Activated T-helper 2 cell treated with anti-CD3 and anti-CD28 coated beads, Interferon-gamma antibody, Interleukin-2, Interleukin-4, amounts not matched to agents 10 μg/mL and 5 μg/mL and 100 μg/mL, durations not matched to agents 14 hours and 24 hours and 36 hours (primary cell): ENCODE data around the gene B3GNT3. TPM values are rescaled to one million over a fixed set of nuclear protein-coding genes. Genes with fewer than 3 reads are reported as not detected.

Experiments
- DNase-seq: peaks from one replicate; pipeline ENCODE4 v3.0.0; 2021; ENCODE audit warnings: low spot score
- H3K27ac Mint-ChIP-seq: one replicate; pipeline ENCODE4 v1.8.0; 2021; ENCODE audit warnings: mixed read lengths
- H3K27me3 Mint-ChIP-seq: one replicate; pipeline ENCODE4 v1.8.0; 2021; ENCODE audit warnings: low read depth, mixed read lengths
- H3K36me3 Mint-ChIP-seq: one replicate; pipeline ENCODE4 v1.8.0; 2021; ENCODE audit warnings: low read depth, mixed read lengths
- H3K4me1 Mint-ChIP-seq: one replicate; pipeline ENCODE4 v1.8.0; 2021; ENCODE audit warnings: low read depth, mixed read lengths
- H3K4me3 Mint-ChIP-seq: one replicate; pipeline ENCODE4 v1.8.0; 2021; ENCODE audit warnings: low read depth, mild to moderate bottlenecking, moderate library complexity, mixed read lengths
- H3K9me3 Mint-ChIP-seq: one replicate; pipeline ENCODE4 v1.8.0; 2021; ENCODE audit warnings: mixed read lengths
- intact Hi-C: fragments of 100-400 bp; cut with micrococcal nuclease; formaldehyde crosslinking; loops from one replicate; pipeline ENCODE4 v1.15.1; 2023
- total RNA-seq: library from RNA; stranded (reverse); gene quantifications from 2 replicates; pipeline ENCODE4 v1.2.3, GENCODE V29; 2022

Gene B3GNT3
- total RNA-seq, 1 donor from 2014 or later = not detected

- Mint-ChIP-seq H3K4me3 (no peak overlapping the region), H3K27me3 (no peaks in the 10 kb centered on the region), H3K36me3 (peaks cover 88% of the 10 kb centered on the region), H3K27ac (no peak overlapping the region), H3K9me3 (no peaks in the 10 kb centered on the region), H3K4me1 (peaks cover 9% of the 10 kb centered on the region)
- DNase-seq = no peak
- intact Hi-C loops = no loop called here
Observed at GRCh38 chr19:17836530-17836929, 41.6 kb downstream of the B3GNT3 start.

- Mint-ChIP-seq H3K27me3 (no peaks in the 10 kb centered on the region), H3K27ac (peak overlapping the region; percentile 60), H3K9me3 (no peaks in the 10 kb centered on the region), H3K36me3 (peaks cover 84% of the 10 kb centered on the region), H3K4me1 (peaks cover 9% of the 10 kb centered on the region), H3K4me3 (no peak overlapping the region)
- no peak for DNase-seq
- intact Hi-C loops = no loop called here
Observed at GRCh38 chr19:17837972-17838371, 43.0 kb downstream of the B3GNT3 start.

DNA sequence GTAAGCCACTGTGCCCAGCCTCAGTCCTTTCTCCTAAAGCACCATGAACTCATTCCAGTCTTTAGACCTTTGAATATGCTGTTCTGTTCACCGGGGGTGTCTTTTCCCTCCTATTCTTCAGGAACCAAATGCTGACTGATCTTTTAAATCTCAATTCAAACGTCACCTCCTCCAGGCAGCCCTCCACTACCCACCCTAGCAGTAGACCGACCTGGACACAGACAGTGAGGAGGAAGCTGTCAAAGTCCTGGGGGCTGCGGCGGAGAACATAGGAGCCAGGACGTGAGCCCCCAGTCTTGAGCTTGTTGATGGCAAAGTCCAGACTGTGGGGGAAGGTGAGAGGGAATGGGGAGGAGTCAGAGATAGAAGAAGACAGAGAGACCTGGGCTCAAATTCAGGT lies 45.1 kb downstream of the B3GNT3 start:
- H3K36me3 Mint-ChIP-seq = peaks cover 87% of the 10 kb centered on the region
- H3K27me3 Mint-ChIP-seq = no peaks in the 10 kb centered on the region
- no peak overlapping the region for H3K4me3 Mint-ChIP-seq
- intact Hi-C loops = no loop called here
- H3K9me3 Mint-ChIP-seq = no peaks in the 10 kb centered on the region
- no peak for DNase-seq
- H3K4me1 Mint-ChIP-seq = peaks cover 17% of the 10 kb centered on the region
- H3K27ac Mint-ChIP-seq = no peak overlapping the region

GRCh38 chr19:17841371-17841809 lies 46.5 kb downstream of the B3GNT3 start:
- no peak overlapping the region for H3K4me3 Mint-ChIP-seq
- H3K27me3 Mint-ChIP-seq = no peaks in the 10 kb centered on the region
- peaks cover 16% of the 10 kb centered on the region for H3K4me1 Mint-ChIP-seq
- no peak for DNase-seq
- H3K9me3 Mint-ChIP-seq = no peaks in the 10 kb centered on the region
- H3K27ac Mint-ChIP-seq = no peak overlapping the region
- intact Hi-C loops = no loop called here
- H3K36me3 Mint-ChIP-seq = peaks cover 86% of the 10 kb centered on the region

DNA sequence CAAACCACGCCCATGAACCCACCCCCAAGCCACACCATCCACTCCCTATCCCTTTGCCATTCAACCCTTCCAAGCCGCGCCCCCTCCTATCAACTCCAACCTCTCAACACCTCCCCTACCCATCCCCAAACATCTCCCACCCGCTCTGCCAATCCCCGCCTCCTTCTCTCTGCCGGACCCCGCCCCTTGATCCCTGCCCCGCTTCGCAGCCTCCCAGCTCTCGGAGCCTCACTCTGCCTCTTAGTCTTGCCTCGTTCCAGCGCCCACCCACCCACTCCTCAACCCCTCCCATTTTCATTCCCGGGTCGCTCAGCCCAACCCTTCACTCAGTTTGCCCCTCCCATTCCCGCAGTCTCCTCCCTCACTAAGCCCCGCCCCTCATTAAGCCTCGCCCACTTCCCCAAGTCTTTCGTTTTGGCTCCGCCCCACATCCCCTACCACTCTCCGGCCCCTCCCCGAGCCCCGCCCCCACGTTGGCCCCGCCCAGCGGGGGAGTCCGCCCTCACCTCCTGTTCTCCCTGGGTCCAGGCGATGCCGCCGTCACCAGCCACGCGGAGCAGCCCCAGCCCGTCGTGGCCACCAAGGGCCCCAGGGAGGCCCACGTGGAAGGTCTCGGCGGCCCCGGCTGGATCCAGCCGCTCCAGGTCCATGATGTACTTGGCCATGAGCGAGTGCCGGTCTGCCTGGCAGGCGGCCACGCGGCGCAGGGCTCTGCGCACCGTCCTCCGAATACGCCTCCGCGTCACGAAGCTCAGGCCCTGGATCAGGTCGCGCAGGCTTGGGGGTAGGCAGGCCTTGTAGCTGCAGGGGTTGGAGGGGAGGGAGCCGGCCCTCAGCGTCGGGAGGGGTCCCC lies 47.1 kb downstream of the B3GNT3 start:
- Mint-ChIP-seq H3K36me3 (peaks cover 81% of the 10 kb centered on the region), H3K27me3 (no peaks in the 10 kb centered on the region), H3K4me3 (no peak overlapping the region), H3K27ac (no peak overlapping the region), H3K4me1 (peaks cover 17% of the 10 kb centered on the region), H3K9me3 (no peaks in the 10 kb centered on the region)
- intact Hi-C loops = no loop called here
- DNase-seq = peak; percentile 34

GRCh38 chr19:17842663-17843291 lies 47.8 kb downstream of the B3GNT3 start:
- intact Hi-C loops = no loop called here

DNA sequence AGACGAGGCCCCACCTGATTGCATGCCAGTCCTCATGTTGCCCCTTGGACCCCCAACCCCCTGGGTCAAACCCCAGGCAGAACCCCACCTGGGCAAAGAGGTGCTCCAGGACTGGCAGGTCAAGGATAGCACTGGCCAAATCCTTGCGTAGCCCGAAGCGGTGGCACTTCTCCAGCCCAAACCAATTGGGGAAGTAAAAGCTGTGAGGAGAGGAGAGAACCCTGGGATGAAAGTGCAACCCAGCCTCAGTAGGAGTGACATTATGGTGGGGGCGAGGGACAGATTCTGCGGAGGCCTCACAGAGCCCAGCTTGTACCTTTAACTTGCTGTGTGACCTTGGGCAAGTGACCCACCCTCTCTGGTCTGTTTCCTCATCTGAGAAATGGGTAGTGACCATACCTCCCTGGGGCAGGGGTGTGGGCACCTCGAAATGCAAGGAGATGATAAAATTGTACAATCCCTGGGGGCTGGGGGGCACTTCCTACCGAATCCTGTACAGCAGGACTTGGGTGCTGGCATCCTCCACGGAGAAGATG lies 48.4 kb downstream of the B3GNT3 start:
- Mint-ChIP-seq H3K27ac (no peak overlapping the region), H3K27me3 (no peaks in the 10 kb centered on the region), H3K36me3 (peaks cover 76% of the 10 kb centered on the region), H3K9me3 (no peaks in the 10 kb centered on the region), H3K4me1 (peaks cover 19% of the 10 kb centered on the region), H3K4me3 (peak overlapping the region; percentile 5)
- no peak for DNase-seq
- intact Hi-C loops = no loop called here

More at GRCh38 chr19:17842663-17843291, 47.8 kb downstream of the B3GNT3 start:
- Mint-ChIP-seq H3K36me3 (peaks cover 80% of the 10 kb centered on the region), H3K27ac (no peak overlapping the region), H3K9me3 (no peaks in the 10 kb centered on the region), H3K27me3 (no peaks in the 10 kb centered on the region), H3K4me1 (peaks cover 17% of the 10 kb centered on the region), H3K4me3 (no peak overlapping the region)
- DNase-seq = no peak

DNA sequence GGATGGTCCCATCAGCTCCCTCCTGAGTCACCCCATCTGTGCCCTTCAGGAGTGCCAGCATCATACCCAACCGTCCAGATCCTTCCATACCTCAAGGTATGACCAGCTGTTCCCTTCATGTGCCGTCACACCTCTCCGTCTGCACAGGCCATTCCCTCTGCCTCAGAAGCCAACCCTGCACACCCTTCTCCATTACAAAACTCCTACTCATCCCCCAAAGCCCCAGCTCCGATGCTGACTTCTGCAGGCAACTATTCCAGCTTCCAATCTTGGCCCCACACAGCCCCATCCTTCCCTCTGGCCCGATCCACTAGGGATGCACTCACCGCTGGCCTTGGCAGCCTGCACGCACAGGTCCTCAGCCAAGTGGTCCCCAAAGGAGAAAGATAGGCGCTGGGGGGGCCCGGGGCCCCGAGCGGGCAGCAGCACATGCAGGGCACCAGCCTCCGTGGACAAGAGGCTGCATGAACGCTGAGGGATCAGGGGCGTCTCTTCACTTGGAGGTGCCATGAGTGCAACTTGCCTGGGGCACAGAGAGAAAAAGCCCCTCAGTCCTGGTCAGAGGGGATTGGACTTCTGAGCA lies 49.1 kb downstream of the B3GNT3 start:
- H3K27me3 Mint-ChIP-seq = no peaks in the 10 kb centered on the region
- H3K4me1 Mint-ChIP-seq = peaks cover 25% of the 10 kb centered on the region
- intact Hi-C loops = no loop called here
- peak overlapping the region; percentile 52 for H3K4me3 Mint-ChIP-seq
- no peaks in the 10 kb centered on the region for H3K9me3 Mint-ChIP-seq
- DNase-seq = no peak
- H3K36me3 Mint-ChIP-seq = peaks cover 71% of the 10 kb centered on the region
- H3K27ac Mint-ChIP-seq = no peak overlapping the region

DNA sequence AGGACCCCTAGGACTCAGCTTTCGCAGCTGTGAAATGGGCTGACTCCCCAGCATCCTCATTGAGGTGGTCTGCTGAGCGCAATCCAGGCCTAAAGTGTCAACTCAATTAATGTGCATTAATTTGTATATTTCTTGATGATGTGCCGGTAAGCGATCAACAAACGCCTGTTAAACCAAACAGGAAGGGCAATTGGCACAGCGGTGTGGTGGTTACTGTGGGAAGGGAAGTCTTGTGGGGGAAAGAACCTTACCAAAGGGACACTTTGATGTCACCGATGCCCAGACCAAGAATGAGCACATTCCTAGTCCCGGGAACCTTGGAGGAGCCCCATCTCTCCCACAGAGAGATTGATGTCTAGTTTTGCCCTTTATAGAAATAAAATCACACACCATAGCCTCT lies 51.2 kb downstream of the B3GNT3 start:
- peaks cover 40% of the 10 kb centered on the region for H3K4me1 Mint-ChIP-seq
- H3K4me3 Mint-ChIP-seq = peak overlapping the region; percentile 90
- DNase-seq = peak; percentile 29
- peaks cover 54% of the 10 kb centered on the region for H3K36me3 Mint-ChIP-seq
- H3K27ac Mint-ChIP-seq = peak overlapping the region; percentile 97
- intact Hi-C loops = no loop called here
- no peaks in the 10 kb centered on the region for H3K9me3 Mint-ChIP-seq
- H3K27me3 Mint-ChIP-seq = no peaks in the 10 kb centered on the region

DNA sequence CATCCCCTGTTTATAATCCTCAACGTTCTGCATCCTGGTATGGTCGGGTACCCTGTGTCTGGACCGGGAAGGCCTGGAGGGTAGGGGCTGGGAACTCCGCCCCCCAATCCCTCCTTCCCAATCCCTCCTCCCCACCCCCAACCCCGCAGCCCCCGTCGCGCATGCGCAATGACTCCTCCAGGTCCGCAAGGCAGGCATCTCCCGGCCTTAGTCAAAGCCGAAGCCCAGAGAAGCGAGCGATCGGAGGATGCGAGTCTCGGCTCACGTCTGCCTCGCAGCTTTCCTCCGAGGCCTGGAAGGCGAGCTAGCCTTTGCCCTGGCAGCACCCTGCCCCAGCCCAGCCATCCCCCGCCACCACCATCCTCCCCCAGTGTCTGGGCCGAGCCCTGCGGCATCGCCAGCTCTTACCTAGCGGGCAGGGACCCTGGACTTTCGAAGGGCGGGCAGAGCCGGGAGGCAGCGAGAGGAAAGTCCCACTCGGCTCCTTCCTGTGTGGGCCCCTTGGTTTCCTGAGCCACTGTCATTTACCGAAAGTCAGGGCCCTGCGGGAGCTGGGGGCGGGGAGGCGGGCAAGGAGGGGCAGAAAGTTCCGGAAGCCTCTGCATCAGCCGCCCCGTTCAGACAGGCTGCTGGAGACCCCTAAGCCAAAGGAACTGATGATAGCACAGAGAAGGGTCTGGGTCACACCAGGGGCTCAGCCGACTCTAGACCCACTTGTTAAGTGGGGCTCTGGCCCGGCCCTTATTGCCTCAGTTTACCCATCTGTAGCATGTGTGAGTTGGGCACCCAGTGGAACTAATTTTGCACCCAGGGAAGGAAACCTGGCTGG lies 52.8 kb downstream of the B3GNT3 start, which contains the start of gene JAK3:
Gene JAK3 (minus strand): TSS at position 445 of the 829 bp plus-strand sequence. CDS start 3,565 bp downstream, outside the sequence.
- Mint-ChIP-seq H3K9me3 (no peaks in the 10 kb centered on the region), H3K27me3 (no peaks in the 10 kb centered on the region), H3K27ac (peak within 1 kb of the TSS; percentile 97), H3K36me3 (peaks cover 42% of the 10 kb centered on the region), H3K4me3 (peak within 1 kb of the TSS; percentile 90), H3K4me1 (peaks cover 45% of the 10 kb centered on the region)
- intact Hi-C loops = no loop called here
- peak; percentile 82 for DNase-seq

DNA sequence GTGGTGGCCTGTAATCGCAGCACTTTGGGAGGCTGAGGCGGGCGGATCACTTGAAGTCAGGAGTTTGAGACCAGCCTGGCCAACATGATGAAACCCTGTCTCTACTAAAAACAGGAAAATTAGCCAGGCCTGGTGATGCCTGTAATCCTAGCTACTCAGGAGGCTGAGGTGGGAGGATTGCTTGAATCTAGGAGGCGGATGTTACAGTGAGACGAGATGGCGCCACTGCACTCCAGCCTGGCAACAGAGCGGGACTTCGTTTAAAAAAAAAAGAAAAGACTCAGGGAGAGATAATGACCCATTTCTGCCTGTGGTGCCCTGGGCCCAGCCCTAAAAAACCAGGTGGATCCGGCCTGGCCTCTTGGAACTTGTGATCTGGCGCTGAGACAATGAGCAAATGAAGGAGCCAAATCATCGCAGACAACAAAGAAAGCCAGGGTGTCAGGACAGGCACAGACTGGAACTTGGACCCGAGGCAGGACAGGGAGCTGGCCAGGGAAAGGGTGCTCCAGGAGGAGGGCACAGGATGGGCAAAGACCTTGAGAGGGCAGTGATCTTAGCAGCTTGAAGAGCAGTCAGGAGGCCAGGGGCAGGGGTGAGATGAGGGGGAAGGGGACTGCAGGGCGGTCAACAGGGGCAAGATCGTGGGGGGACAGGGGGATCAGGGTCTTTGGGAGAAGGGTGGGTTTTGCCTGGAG lies 53.8 kb downstream of the B3GNT3 start:
- intact Hi-C loops = no loop called here
- H3K36me3 Mint-ChIP-seq = peaks cover 33% of the 10 kb centered on the region

DNA sequence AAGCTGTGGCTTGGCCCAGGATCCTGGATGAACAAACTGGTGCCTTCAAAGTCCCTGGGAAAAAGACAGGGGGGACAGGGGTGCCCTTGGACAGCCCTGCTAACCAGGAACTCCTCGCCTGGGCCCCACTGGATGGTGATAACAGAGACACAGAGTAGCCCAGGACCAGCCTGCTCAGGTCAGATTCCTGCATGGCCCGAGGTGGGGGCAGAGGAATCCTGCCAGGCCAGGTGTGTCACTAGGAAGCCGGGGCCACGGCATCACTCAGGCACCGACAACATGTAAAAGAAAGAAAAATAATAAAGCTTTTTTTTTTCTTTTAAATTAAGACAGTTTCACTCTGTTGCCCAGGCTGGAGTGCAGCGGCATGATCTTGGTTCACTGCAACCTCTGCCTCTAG lies 59.1 kb downstream of the B3GNT3 start:
- H3K4me3 Mint-ChIP-seq = no peak overlapping the region
- no peaks in the 10 kb centered on the region for H3K27me3 Mint-ChIP-seq
- no peak for DNase-seq
- intact Hi-C loops = no loop called here
- no peaks in the 10 kb centered on the region for H3K9me3 Mint-ChIP-seq
- no peak overlapping the region for H3K27ac Mint-ChIP-seq
- H3K36me3 Mint-ChIP-seq = no peaks in the 10 kb centered on the region
- H3K4me1 Mint-ChIP-seq = peaks cover 27% of the 10 kb centered on the region

More for the DNA sequence above, 53.8 kb downstream of the B3GNT3 start:
- Mint-ChIP-seq H3K27ac (peak overlapping the region; percentile 97), H3K9me3 (no peaks in the 10 kb centered on the region), H3K27me3 (no peaks in the 10 kb centered on the region), H3K4me1 (peaks cover 41% of the 10 kb centered on the region), H3K4me3 (peak overlapping the region; percentile 90)
- DNase-seq = no peak
